Adrenal gland (tissue), 5 donors: Measurements from ENCODE around the gene SAMMSON.

ENCODE experiments used
- POLR2A ChIP-seq, 2 donors: fragments of 450-650 bp; IDR thresholded peaks; one replicate each; pipeline ENCODE4 v1.6.1; 2017; ENCODE audit warnings: antibody characterized with exemption in 2 of 2, mild to moderate bottlenecking in 2 of 2, moderate library complexity in 1 of 2
- TF ChIP-seq, protein P1 (sequence below), 6 experiments: fragments of 450-650 bp in 4 of 6; fragments of 200-600 bp in 2 of 6; sonication (generic) in 1 of 6; IDR thresholded peaks; 1 replicate in 5 of 6; 2 replicates in 1 of 6; pipeline versions ENCODE4 v1.5.1 to v1.8.0; 2016 to 2021; ENCODE audit warnings: antibody characterized with exemption in 6 of 6, mild to moderate bottlenecking in 2 of 6, moderate library complexity in 1 of 6
- donor health status: DM: no; HTN: no; CAD: no.

DNA sequence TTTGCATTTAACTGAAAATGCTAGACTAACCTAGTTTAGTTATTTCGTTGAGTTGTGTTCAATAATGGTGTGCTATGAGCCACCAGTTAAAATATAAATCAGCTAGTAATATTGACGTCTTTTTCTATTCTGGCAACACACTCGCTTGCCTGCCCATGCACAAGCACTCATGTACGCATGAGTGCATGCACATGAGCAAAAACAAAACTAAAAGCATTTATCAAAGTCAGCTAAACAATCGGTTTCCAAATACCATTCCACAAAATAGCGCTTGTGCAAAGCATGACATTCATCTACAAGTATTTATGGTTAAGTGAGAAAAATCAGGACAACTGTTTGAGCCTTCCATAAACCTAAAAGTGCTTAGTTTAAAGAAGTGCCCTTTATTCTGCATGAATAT lies 13.1 kb upstream of the SAMMSON start:
- no peak for TF ChIP-seq POLR2A (IDR thresholded peaks at IDR 0.05)
- TF ChIP-seq, protein P1, sequence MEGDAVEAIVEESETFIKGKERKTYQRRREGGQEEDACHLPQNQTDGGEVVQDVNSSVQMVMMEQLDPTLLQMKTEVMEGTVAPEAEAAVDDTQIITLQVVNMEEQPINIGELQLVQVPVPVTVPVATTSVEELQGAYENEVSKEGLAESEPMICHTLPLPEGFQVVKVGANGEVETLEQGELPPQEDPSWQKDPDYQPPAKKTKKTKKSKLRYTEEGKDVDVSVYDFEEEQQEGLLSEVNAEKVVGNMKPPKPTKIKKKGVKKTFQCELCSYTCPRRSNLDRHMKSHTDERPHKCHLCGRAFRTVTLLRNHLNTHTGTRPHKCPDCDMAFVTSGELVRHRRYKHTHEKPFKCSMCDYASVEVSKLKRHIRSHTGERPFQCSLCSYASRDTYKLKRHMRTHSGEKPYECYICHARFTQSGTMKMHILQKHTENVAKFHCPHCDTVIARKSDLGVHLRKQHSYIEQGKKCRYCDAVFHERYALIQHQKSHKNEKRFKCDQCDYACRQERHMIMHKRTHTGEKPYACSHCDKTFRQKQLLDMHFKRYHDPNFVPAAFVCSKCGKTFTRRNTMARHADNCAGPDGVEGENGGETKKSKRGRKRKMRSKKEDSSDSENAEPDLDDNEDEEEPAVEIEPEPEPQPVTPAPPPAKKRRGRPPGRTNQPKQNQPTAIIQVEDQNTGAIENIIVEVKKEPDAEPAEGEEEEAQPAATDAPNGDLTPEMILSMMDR (IDR thresholded peaks at IDR 0.05), result no peak
